Left hindlimb (tissue), 1 donor: ENCODE measurements around the gene MAML3.

Experiments used
- DNase-seq: peaks from one replicate; pipeline ENCODE4 v3.0.0-alpha.2; 2018

MAML3 gene

GRCh38 chr4:139798456-139798855 lies 355.5 kb downstream of the MAML3 start:
- DNase-seq = no peak

GRCh38 chr4:139797287-139797686 lies 356.7 kb downstream of the MAML3 start:
- DNase-seq = no peak

- DNase-seq = no peak
Observed at GRCh38 chr4:139795527-139796314, 358.3 kb downstream of the MAML3 start.

GRCh38 chr4:139794158-139794954 lies 359.6 kb downstream of the MAML3 start:
- DNase-seq = no peak

GRCh38 chr4:139791681-139792080 lies 362.3 kb downstream of the MAML3 start:
- no peak for DNase-seq

GRCh38 chr4:139790291-139790690 lies 363.7 kb downstream of the MAML3 start:
- no peak for DNase-seq

GRCh38 chr4:139789096-139789654 lies 364.8 kb downstream of the MAML3 start:
- DNase-seq = no peak

- no peak for DNase-seq
Observed at GRCh38 chr4:139786494-139787354, 367.3 kb downstream of the MAML3 start.

GRCh38 chr4:139785356-139785755 lies 368.6 kb downstream of the MAML3 start:
- DNase-seq = no peak

GRCh38 chr4:139783741-139784484 lies 370.1 kb downstream of the MAML3 start:
- peak; percentile 52 for DNase-seq

- DNase-seq = no peak
Observed at GRCh38 chr4:139782926-139783522, 371.0 kb downstream of the MAML3 start.

- DNase-seq = no peak
Observed at GRCh38 chr4:139781066-139781465, 372.9 kb downstream of the MAML3 start.

- no peak for DNase-seq
Observed at GRCh38 chr4:139779691-139780090, 374.3 kb downstream of the MAML3 start.

- DNase-seq = no peak
Observed at GRCh38 chr4:139777757-139778156, 376.2 kb downstream of the MAML3 start.

GRCh38 chr4:139776235-139776634 lies 377.7 kb downstream of the MAML3 start:
- DNase-seq = no peak

- DNase-seq = no peak
Observed at GRCh38 chr4:139774759-139775487, 379.1 kb downstream of the MAML3 start.

- no peak for DNase-seq
Observed at GRCh38 chr4:139773560-139774318, 380.2 kb downstream of the MAML3 start.

GRCh38 chr4:139770361-139770760 lies 383.6 kb downstream of the MAML3 start:
- DNase-seq = peak; percentile 52

GRCh38 chr4:139769364-139769763 lies 384.6 kb downstream of the MAML3 start:
- DNase-seq = no peak

- DNase-seq = no peak
Observed at GRCh38 chr4:139768896-139769295, 385.1 kb downstream of the MAML3 start.
